Loucy (cell line): ENCODE data around the gene PRPSAP1.
A peak's percentile ranks its signal among the peaks of the same experiment; 100 is the strongest.

ENCODE experiments used
- H2AFZ ChIP-seq: fragments of 200-600 bp; sonication (generic); 2 replicates; pipeline ENCODE4 v1.6.0; 2016; ENCODE audit warnings: antibody characterized with exemption, mild to moderate bottlenecking, low read length, moderate library complexity
- H3F3A ChIP-seq: fragments of 200-600 bp; 2 replicates; pipeline ENCODE4 v1.6.0; 2016; ENCODE audit warnings: antibody characterized with exemption, low read depth, mild to moderate bottlenecking
- H3K27me3 ChIP-seq: fragments of 200-600 bp; sonication (generic); 2 replicates; pipeline ENCODE4 v1.6.1; 2014; ENCODE audit warnings: low read length, mild to moderate bottlenecking; ENCODE audit not compliant: insufficient read depth, poor library complexity, severe bottlenecking
- H3K36me3 ChIP-seq: fragments of 200-600 bp; sonication (generic); 2 replicates; pipeline ENCODE4 v1.6.1; 2016; ENCODE audit warnings: low read length; ENCODE audit not compliant: insufficient read depth
- H3K4me1 ChIP-seq: fragments of 200-600 bp; sonication (generic); 2 replicates; pipeline ENCODE4 v1.5.1; 2014; ENCODE audit warnings: low read length, mild to moderate bottlenecking; ENCODE audit not compliant: insufficient read depth, poor library complexity, severe bottlenecking
- H3K4me2 ChIP-seq: fragments of 200-600 bp; sonication (generic); 2 replicates; pipeline ENCODE4 v1.6.0; 2014; ENCODE audit warnings: antibody characterized with exemption, low read length, low read depth, mild to moderate bottlenecking; ENCODE audit not compliant: poor library complexity, severe bottlenecking
- H3K4me3 ChIP-seq: fragments of 200-600 bp; sonication (generic); 2 replicates; pipeline ENCODE4 v1.5.1; 2014; ENCODE audit warnings: low read length, mild to moderate bottlenecking, mixed read lengths; ENCODE audit not compliant: poor library complexity, severe bottlenecking
- H3K79me2 ChIP-seq: fragments of 200-600 bp; sonication (generic); 2 replicates; pipeline ENCODE4 v1.6.1; 2014; ENCODE audit warnings: low read length; ENCODE audit not compliant: insufficient read depth
- H3K9ac ChIP-seq: fragments of 200-600 bp; sonication (generic); 2 replicates; pipeline ENCODE4 v1.6.0; 2014; ENCODE audit warnings: mild to moderate bottlenecking, low read depth, low read length, moderate library complexity; ENCODE audit not compliant: poor library complexity, severe bottlenecking
- H3K9me2 ChIP-seq: fragments of 200-600 bp; sonication (generic); replicated peaks from 2 replicates; pipeline ENCODE4 v1.6.1; 2016; ENCODE audit warnings: low read depth, low read length, mixed read lengths
- H3K9me3 ChIP-seq: fragments of 200-600 bp; sonication (generic); 2 replicates; pipeline ENCODE4 v1.6.1; 2014; ENCODE audit warnings: mild to moderate bottlenecking, antibody characterized with exemption, low read length, low read depth; ENCODE audit not compliant: insufficient read depth
- H4K20me1 ChIP-seq: fragments of 200-600 bp; sonication (generic); 2 replicates; pipeline ENCODE4 v1.6.0; 2014; ENCODE audit warnings: antibody characterized with exemption, low read length, mild to moderate bottlenecking; ENCODE audit not compliant: insufficient read depth, poor library complexity, severe bottlenecking
- EZH2phosphoT487 ChIP-seq: fragments of 200-600 bp; IDR thresholded peaks from 2 replicates; pipeline ENCODE4 v1.6.1; 2018; ENCODE audit warnings: antibody characterized with exemption, mild to moderate bottlenecking, moderate library complexity, borderline replicate concordance
- TF ChIP-seq, protein P1 (sequence below): fragments of 200-600 bp; sonication (generic); conservative IDR thresholded peaks from 2 replicates; pipeline ENCODE4 v1.5.1; 2014; ENCODE audit warnings: mild to moderate bottlenecking, antibody characterized with exemption, low read length

PRPSAP1 gene

GRCh38 chr17:76354747-76355310, 1.1 kb upstream of the PRPSAP1 start:
- Histone ChIP-seq H3K27me3 (no peaks in the 10 kb centered on the region), H2AFZ (no peak overlapping the region), H3K9ac (peak overlapping the region; percentile 64), H4K20me1 (peaks cover 6% of the 10 kb centered on the region), H3K9me3 (no peaks in the 10 kb centered on the region), H3K9me2 (no peaks in the 10 kb centered on the region), H3F3A (no peaks in the 10 kb centered on the region), H3K4me1 (peaks cover 17% of the 10 kb centered on the region), H3K4me3 (peak overlapping the region; percentile 81), H3K79me2 (peaks cover 36% of the 10 kb centered on the region), H3K36me3 (no peaks in the 10 kb centered on the region), H3K4me2 (peak overlapping the region; percentile 87)
- TF ChIP-seq, protein P1, sequence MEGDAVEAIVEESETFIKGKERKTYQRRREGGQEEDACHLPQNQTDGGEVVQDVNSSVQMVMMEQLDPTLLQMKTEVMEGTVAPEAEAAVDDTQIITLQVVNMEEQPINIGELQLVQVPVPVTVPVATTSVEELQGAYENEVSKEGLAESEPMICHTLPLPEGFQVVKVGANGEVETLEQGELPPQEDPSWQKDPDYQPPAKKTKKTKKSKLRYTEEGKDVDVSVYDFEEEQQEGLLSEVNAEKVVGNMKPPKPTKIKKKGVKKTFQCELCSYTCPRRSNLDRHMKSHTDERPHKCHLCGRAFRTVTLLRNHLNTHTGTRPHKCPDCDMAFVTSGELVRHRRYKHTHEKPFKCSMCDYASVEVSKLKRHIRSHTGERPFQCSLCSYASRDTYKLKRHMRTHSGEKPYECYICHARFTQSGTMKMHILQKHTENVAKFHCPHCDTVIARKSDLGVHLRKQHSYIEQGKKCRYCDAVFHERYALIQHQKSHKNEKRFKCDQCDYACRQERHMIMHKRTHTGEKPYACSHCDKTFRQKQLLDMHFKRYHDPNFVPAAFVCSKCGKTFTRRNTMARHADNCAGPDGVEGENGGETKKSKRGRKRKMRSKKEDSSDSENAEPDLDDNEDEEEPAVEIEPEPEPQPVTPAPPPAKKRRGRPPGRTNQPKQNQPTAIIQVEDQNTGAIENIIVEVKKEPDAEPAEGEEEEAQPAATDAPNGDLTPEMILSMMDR, result no peak
- TF ChIP-seq EZH2phosphoT487, result no peak

DNA sequence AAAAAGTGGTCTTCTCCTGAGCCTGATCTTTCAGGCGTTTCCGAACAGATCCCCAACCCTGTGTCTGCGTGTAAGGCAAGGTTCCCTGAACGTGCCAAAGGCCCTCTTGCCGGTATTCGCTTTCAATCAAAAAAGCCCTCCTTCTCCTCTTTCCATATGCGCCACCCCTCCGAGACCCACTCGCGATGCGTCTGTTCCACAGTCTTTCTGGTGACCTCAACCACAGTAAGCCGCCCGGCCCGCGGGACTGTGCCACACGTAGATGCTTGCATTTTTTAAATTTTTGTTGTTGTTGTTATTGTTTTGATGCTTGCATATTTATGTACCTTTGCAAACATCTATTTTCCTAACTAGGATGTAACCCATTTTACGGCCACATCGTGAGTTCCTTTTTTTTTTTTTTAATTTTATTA, 607 bp upstream of the PRPSAP1 start:
- H3K9me2 ChIP-seq, result no peaks in the 10 kb centered on the region
- peak overlapping the region; percentile 64 for H3K9ac ChIP-seq
- H3K27me3 ChIP-seq, result no peaks in the 10 kb centered on the region
- H3K4me3 ChIP-seq, result peak overlapping the region; percentile 81
- H3F3A ChIP-seq, result no peaks in the 10 kb centered on the region
- peak overlapping the region; percentile 90 for H2AFZ ChIP-seq
- H3K36me3 ChIP-seq, result no peaks in the 10 kb centered on the region
- peaks cover 6% of the 10 kb centered on the region for H4K20me1 ChIP-seq
- no peaks in the 10 kb centered on the region for H3K9me3 ChIP-seq
- TF ChIP-seq, protein P1, result no peak
- TF ChIP-seq EZH2phosphoT487, result no peak
- peaks cover 41% of the 10 kb centered on the region for H3K79me2 ChIP-seq
- H3K4me2 ChIP-seq, result peak overlapping the region; percentile 87
- H3K4me1 ChIP-seq, result peaks cover 17% of the 10 kb centered on the region

GRCh38 chr17:76353004-76353598, 615 bp downstream of the PRPSAP1 start:
- H3K9ac ChIP-seq, result peak overlapping the region; percentile 64
- H3K9me3 ChIP-seq, result no peaks in the 10 kb centered on the region
- H2AFZ ChIP-seq, result peak overlapping the region; percentile 90

More at GRCh38 chr17:76353004-76353598, 615 bp downstream of the PRPSAP1 start:
- H3K4me1 ChIP-seq, result peaks cover 17% of the 10 kb centered on the region
- H3K4me2 ChIP-seq, result peak overlapping the region; percentile 87
- no peaks in the 10 kb centered on the region for H3K9me2 ChIP-seq
- H3K27me3 ChIP-seq, result no peaks in the 10 kb centered on the region
- no peaks in the 10 kb centered on the region for H3K36me3 ChIP-seq
- TF ChIP-seq, protein P1, result no peak
- TF ChIP-seq EZH2phosphoT487, result no peak
- peaks cover 6% of the 10 kb centered on the region for H4K20me1 ChIP-seq
- H3K79me2 ChIP-seq, result peaks cover 49% of the 10 kb centered on the region
- no peaks in the 10 kb centered on the region for H3F3A ChIP-seq
- H3K4me3 ChIP-seq, result peak overlapping the region; percentile 81
